HEK293 (cell line): ENCODE measurements around the gene C1QL4.
"Not testable (repeated sequence)": the region's sequence is repeated elsewhere in the genome, so short reads cannot be mapped to it uniquely, and the experiment has no call there.

Experiments
- CTCF ChIA-PET: fragments of 350-600 bp; formaldehyde crosslinking; extraction: SDS; loops from one replicate; lab custom pipeline; 2021; ENCODE audit warnings: antibody characterized with exemption; lab: Yijun Ruan, JAX
- POLR2A ChIA-PET: fragments of 300-600 bp; formaldehyde crosslinking; extraction: SDS; loops from one replicate; lab custom pipeline; 2020; ENCODE audit warnings: antibody characterized with exemption, inconsistent platforms; lab: Yijun Ruan, JAX
- H3K27ac ChIP-seq: fragments of 200-500 bp; sonication (Bioruptor generic); 2 replicates; pipeline ENCODE4 v1.5.1; 2014; ENCODE audit warnings: low read depth, low read length, control low read depth, inconsistent platforms; ENCODE audit errors: extremely low read depth
- H3K36me3 ChIP-seq, 2 experiments: fragments of 200-500 bp in 1 of 2; sonication (Bioruptor generic) in 1 of 2; 1 replicate in 1 of 2; 2 replicates in 1 of 2; pipeline ENCODE4 v1.5.1; 2014 to 2017; ENCODE audit warnings: inconsistent platforms in 2 of 2, low read length in 2 of 2; ENCODE audit not compliant: control insufficient read depth in 2 of 2, insufficient read depth in 1 of 2
- H3K4me1 ChIP-seq: fragments of 200-500 bp; sonication (Bioruptor generic); 2 replicates; pipeline ENCODE4 v1.5.1; 2014; ENCODE audit warnings: mild to moderate bottlenecking, low read length, inconsistent platforms; ENCODE audit not compliant: control insufficient read depth, insufficient read depth
- H3K4me3 ChIP-seq: 2 replicates; pipeline ENCODE4 v1.5.1; 2011; ENCODE audit warnings: low read depth, mild to moderate bottlenecking, control low read depth, low read length, moderate library complexity
- H3K9me3 ChIP-seq: fragments of 200-500 bp; sonication (Bioruptor generic); 2 replicates; pipeline ENCODE4 v1.5.1; 2014; ENCODE audit warnings: low read depth, low read length, inconsistent platforms; ENCODE audit not compliant: control insufficient read depth, insufficient read depth
- GFI1B ChIP-seq: fragments of 450-650 bp; formaldehyde crosslinking; IDR thresholded peaks from 2 replicates; pipeline ENCODE4 v1.5.1; 2016; ENCODE audit warnings: missing biosample characterization, missing genetic modification characterization
- SCRT2 ChIP-seq: fragments of 450-650 bp; formaldehyde crosslinking; IDR thresholded peaks from 2 replicates; pipeline ENCODE4 v1.5.1; 2016; ENCODE audit warnings: missing biosample characterization, missing genetic modification characterization
- ZBTB17 ChIP-seq: fragments of 450-650 bp; formaldehyde crosslinking; IDR thresholded peaks from 2 replicates; pipeline ENCODE4 v1.5.1; 2016; ENCODE audit warnings: missing biosample characterization, missing genetic modification characterization
- ZFHX2 ChIP-seq: fragments of 450-650 bp; formaldehyde crosslinking; conservative IDR thresholded peaks from 2 replicates; pipeline ENCODE4 v1.5.1; 2016; ENCODE audit warnings: missing biosample characterization, missing genetic modification characterization
- ZNF184 ChIP-seq: fragments of 450-650 bp; IDR thresholded peaks from 2 replicates; pipeline ENCODE4 v1.5.1; 2018; ENCODE audit warnings: missing biosample characterization, mild to moderate bottlenecking, missing genetic modification characterization
- ZNF37A ChIP-seq: fragments of 450-650 bp; IDR thresholded peaks from 2 replicates; pipeline ENCODE4 v1.5.1; 2018; ENCODE audit warnings: missing biosample characterization, missing genetic modification characterization
- ZNF530 ChIP-seq: fragments of 450-650 bp; formaldehyde crosslinking; IDR thresholded peaks from 2 replicates; pipeline ENCODE4 v1.5.1; 2016; ENCODE audit warnings: low read depth, missing biosample characterization, missing genetic modification characterization
- ZXDB ChIP-seq: fragments of 450-650 bp; formaldehyde crosslinking; IDR thresholded peaks from 2 replicates; pipeline ENCODE4 v1.5.1; 2016; ENCODE audit warnings: missing biosample characterization, missing genetic modification characterization
- TF ChIP-seq, protein P1 (sequence below): fragments of 450-650 bp; formaldehyde crosslinking; conservative IDR thresholded peaks from 2 replicates; pipeline ENCODE4 v1.5.1; 2016; ENCODE audit warnings: low read depth, missing biosample characterization, missing genetic modification characterization

The C1QL4 gene

DNA sequence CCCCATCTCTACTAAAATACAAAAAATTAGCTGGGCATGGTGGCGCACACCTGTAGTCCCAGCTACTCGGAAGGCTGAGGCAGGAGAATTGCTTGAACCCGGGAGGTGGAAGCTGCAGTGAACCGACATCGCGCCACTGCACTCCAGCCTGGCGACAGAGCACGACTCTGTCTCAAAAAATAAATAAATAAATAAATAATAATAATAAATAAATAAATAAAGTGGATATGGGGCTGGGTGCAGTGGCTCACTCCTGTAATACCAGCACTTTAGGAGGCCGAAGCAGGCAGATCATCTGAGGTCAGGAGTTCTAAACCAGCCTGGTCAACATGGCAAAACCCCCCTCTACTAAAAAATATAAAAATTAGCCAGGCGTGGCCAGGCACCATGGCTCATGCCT, 19.9 kb downstream of the C1QL4 start (continued):
- TF ChIP-seq, protein P1, sequence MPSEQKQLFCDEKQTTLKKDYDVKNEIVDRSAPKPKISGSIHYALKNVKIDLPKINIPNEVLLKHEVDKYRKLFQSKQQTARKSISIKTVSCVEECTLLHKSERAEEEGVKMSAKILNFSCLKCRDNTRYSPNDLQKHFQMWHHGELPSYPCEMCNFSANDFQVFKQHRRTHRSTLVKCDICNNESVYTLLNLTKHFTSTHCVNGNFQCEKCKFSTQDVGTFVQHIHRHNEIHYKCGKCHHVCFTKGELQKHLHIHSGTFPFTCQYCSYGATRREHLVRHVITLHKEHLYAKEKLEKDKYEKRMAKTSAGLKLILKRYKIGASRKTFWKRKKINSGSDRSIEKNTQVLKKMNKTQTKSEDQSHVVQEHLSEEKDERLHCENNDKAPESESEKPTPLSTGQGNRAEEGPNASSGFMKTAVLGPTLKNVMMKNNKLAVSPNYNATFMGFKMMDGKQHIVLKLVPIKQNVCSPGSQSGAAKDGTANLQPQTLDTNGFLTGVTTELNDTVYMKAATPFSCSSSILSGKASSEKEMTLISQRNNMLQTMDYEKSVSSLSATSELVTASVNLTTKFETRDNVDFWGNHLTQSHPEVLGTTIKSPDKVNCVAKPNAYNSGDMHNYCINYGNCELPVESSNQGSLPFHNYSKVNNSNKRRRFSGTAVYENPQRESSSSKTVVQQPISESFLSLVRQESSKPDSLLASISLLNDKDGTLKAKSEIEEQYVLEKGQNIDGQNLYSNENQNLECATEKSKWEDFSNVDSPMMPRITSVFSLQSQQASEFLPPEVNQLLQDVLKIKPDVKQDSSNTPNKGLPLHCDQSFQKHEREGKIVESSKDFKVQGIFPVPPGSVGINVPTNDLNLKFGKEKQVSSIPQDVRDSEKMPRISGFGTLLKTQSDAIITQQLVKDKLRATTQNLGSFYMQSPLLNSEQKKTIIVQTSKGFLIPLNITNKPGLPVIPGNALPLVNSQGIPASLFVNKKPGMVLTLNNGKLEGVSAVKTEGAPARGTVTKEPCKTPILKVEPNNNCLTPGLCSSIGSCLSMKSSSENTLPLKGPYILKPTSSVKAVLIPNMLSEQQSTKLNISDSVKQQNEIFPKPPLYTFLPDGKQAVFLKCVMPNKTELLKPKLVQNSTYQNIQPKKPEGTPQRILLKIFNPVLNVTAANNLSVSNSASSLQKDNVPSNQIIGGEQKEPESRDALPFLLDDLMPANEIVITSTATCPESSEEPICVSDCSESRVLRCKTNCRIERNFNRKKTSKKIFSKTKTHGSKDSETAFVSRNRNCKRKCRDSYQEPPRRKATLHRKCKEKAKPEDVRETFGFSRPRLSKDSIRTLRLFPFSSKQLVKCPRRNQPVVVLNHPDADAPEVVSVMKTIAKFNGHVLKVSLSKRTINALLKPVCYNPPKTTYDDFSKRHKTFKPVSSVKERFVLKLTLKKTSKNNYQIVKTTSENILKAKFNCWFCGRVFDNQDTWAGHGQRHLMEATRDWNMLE (tag by site-specific recombination): peak; percentile 90
- TF ChIP-seq ZXDB (tag by site-specific recombination) (0 out of 2 replicates have a peak, but pooled peaks have one; percentile 21), GFI1B (0 out of 2 replicates have a peak, but pooled peaks have one; percentile 47)

DNA sequence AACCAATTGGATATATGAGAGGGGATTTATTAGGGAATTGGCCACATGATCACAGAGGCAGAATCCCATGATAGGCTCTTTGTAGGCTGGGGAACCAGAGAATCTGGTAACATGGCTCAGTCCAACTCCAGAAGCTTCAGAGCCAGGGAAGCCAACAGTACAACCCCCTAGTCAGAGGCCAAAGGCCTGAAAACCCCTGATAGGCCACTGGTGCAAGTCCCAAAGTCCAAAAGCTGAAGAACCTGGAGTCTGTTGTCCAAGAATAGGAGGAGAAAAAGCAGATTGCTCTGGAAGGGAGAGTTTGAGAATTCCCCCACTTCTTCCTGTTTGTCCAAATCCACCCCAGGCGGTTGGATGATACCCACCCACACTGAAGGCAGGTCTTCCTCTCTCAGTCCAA, 22.2 kb downstream of the C1QL4 start:
- TF ChIP-seq ZNF530 (tag by site-specific recombination) (no peak), ZFHX2 (tag by site-specific recombination) (0 out of 2 replicates have a peak, but pooled peaks have one; percentile 8)
- Histone ChIP-seq H3K27ac (no peak overlapping the region), H3K4me1 (no peaks in the 10 kb centered on the region), H3K9me3 (no peaks in the 10 kb centered on the region), H3K36me3 (no peaks in the 10 kb centered on the region), H3K4me3 (no peak overlapping the region)
- ChIA-PET POLR2A (no interaction called here), CTCF (interaction anchor here (1.2 to 1.6 kb wide), 6 partner anchors 17 to 44 kb away, joined by 4 to 8 read pairs (median 5); partner anchors contain the start of gene PRPH)

DNA sequence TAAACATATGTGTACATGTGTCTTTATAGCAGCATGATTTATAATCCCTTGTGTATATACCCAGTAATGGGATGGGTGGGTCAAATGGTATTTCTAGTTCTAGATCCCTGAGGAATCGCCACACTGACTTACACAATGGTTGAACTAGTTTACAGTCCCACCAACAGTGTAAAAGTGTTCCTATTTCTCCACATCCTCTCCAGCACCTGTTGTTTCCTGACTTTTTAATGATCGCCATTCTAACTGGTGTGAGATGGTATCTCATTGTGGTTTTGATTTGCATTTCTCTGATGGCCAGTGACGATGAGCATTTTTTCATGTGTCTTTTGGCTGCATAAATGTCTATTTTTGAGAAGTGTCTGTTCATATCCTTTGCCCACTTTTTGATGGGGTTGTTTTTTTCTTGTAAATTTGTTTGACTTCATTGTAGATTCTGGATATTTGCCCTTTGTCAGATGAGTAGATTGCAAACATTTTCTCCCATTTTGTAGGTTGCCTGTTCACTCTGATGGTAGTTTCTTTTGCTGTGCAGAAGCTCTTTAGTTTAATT, 26.5 kb downstream of the C1QL4 start:
- H3K9me3 ChIP-seq, H3K4me1 ChIP-seq, H3K36me3 ChIP-seq, H3K4me3 ChIP-seq, POLR2A ChIA-PET, H3K27ac ChIP-seq: not testable (repeated sequence)
- CTCF ChIA-PET: interaction anchor here (1.5 to 2.5 kb wide), 2 partner anchors 13 to 32 kb away, joined by 5 to 10 read pairs; no protein-coding TSS in a partner anchor
- TF ChIP-seq SCRT2 (peak; percentile 20; the same call in 1 of the 2 replicates), ZNF184 (tag by site-specific recombination) (peak; percentile 93)

DNA sequence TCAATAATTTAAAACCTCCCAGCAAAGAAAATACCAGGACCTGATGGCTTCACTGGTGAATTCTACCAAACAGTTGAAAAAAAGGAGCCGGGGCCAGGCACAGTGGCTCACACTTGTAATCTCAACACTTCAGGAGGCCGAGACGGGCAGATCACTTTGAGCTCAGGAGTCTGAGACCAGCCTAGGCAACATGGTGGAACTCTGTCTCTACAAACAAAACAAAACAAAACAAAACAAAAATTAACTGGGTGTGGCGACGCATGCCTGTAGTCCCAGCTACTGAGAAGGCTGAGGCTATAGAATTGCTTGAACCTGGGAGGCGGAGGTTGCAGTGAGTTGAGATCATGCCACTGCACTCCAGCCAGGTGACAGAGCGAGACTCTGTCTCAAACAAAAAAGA, 27.6 kb downstream of the C1QL4 start:
- ChIA-PET POLR2A (interaction anchor here (1.4 kb wide), 1 partner anchor 14 kb away, joined by 5 read pairs; the partner anchor contains the start of gene TROAP), CTCF (interaction anchor here (0.8 to 2.0 kb wide), 2 partner anchors 12 to 21 kb away, joined by 4 to 8 read pairs; no protein-coding TSS in a partner anchor)
- TF ChIP-seq ZNF37A (tag by site-specific recombination): no peak
- TF ChIP-seq ZBTB17 (tag by site-specific recombination): 0 out of 2 replicates have a peak, but pooled peaks have one; percentile 16
- TF ChIP-seq, all 188 proteins: peak for 1
- Histone ChIP-seq H3K27ac (no peak overlapping the region), H3K4me3 (no peak overlapping the region), H3K4me1 (no peaks in the 10 kb centered on the region), H3K9me3 (no peaks in the 10 kb centered on the region), H3K36me3 (no peaks in the 10 kb centered on the region)
